AG20443 (cell line): Measurements from ENCODE around the gene GDPD2.

ENCODE experiments used
- DNase-seq: peaks from one replicate; pipeline ENCODE4 v3.0.0; 2012; ENCODE audit warnings: low spot score, mixed read lengths

GDPD2 gene

DNA sequence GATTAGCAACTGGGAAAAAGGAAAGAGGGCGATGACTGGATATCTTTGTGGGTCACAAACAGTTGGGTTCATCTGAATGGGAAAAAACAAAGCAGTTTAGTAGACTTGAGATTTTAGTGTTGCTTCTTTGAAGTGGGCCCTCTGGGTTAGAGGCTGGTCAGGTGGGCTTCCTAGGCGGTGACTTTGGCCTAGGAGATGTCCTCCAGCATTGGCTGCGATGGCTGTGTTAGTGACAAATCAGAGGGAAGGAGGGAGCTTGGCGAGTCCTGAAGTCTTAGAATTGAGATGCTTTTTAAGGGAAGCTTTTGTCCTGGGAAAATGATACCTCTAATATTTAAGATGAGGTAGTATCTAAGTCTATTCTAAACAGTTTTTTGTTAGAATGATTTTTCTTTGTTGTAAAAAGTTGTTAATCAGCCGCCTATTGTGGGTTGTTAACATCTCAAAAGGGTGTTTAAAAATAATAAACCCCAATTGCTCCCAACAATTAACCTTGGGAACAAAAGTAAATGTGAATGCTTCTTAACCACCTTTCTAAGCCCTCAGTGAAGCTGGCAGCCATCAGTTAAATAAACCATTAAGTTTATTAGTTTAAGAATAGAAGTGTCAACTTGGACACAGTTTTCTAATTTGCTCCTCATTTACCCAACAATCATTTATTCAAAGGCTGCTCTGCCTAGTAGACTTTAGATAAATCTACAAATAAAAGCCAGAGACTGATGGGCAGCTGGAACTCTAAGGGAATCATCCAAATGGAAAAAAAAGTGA lies 53.2 kb downstream of the GDPD2 start:
- DNase-seq, result no peak

DNA sequence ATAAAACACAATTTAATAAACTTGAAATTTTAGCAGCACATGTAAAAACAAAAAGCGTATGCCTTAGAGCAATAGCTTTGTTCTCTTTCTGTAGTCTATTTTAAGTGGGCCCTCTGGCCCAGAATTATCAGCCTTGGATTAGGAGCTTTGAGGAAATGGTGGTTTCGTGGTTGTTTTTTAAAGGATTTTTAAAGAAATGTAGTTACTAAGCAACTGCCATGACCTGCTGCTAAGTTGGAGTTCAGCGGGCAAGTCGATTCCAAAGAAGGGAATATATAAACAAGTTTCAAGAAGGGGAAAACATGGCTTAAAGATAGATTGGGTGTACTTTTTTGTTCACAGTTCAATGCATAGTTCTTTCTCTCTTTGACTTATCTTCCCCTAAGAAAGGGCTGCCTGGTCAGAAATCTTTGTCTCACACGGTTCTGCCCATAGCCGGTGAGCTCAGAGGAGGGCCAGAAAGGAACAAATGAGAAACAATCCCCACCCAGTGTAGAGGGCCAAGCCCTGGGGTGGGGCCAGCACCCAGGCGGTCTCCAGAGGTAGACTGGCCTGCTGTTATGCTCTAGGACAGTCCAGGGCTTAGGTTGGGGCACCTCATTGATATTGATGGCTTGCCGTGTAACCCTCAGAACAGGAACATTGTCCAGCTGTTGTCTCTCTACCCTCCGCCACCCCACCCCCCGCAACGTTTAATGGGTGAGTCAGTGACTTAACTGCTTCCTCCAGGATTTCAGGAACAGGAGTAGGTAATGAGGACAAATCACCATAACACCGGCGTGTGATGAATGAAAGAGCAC lies 54.0 kb downstream of the GDPD2 start:
- no peak for DNase-seq

DNA sequence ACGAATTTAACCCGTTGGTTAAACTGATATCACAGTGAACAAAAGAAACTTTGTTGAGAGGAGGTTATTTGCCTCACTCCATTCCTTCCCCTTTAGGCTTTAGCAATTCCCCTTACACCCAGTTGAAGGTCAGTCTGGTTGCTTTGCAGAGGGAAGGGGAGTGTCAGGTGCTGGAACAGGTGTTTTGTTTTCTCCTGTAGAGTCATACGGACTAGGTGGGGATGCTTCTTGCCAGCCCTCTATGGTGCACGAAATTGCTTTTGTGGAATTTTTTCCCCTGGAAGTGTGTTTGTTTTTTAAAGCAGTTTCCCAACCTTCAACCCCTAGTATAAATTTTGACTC lies 54.6 kb downstream of the GDPD2 start:
- no peak for DNase-seq

- DNase-seq, result no peak
These were observed 55.6 kb downstream of the GDPD2 start for GRCh38 chrX:70478526-70479245.

DNA sequence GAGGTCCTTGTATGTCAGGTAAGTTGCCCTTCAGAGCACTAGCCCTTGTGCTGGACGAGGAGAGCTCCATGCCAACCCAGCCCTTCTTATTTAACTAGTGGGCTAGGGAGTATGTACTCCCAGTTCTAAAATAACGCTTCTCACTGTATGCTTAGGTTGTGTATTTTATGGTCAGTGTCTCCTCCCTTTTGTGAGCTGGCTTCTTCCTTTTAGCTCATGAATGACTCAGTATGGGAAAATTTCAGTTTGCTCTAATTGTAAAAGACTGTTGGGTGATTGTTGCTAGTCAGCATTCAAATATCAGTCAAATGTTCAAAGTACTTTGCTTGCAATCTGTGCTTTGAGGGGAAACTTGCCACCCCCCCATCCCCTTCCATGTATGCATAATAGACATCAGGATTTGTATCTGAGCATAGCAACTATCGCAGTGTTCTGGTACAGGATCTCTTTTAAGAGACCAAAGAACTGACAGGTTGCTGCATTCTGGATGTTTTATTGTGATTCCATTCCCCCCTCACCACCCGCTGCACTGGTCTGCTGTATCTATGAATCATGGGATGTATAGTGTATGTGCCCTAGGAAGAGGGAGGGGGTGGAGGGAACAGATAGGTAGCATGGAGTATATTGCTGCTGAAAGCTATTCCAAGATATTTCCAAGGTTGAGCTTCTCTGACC lies 56.3 kb downstream of the GDPD2 start:
- peak; percentile 56 for DNase-seq

DNA sequence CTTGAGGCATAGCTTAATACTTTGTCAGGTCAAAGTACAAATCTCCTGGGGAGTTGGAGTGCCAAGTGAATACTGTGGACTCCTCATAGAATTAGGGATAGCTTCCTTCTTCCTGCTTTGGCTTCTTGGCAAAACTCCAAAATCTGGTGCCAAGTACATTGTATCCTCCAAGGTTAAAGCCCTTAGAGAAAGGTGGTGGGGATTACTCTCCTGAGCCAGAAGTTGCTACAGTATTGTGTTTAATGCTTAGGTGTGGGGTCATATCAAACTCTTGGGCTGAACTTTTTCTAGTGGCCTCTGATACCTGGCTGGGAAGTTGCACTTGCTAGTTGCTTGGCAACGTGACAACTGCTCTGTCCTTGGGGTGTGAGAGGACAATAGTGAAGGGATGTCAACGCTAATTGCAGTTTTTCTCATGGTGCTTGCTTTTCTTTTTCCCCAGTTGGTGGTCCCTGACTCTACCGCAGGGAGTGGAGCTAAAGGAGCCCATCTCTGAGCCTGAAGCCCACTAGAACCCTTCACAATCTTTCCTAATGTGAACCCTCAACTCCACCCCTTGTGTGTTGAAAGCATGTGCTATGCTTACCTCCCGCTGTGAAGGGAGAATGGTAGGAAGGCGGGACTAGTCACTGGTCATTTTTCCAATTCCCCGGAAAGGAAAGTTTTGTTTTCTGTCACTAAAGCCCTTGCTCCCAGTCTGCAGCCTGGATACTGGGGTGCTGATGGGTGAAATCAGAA lies 57.0 kb downstream of the GDPD2 start:
- no peak for DNase-seq

- no peak for DNase-seq
These were observed 57.5 kb downstream of the GDPD2 start for GRCh38 chrX:70480660-70481018.

- DNase-seq, result no peak
These were observed 58.6 kb downstream of the GDPD2 start for GRCh38 chrX:70481471-70482270.

GRCh38 chrX:70482300-70482699 lies 59.2 kb downstream of the GDPD2 start:
- DNase-seq, result no peak
